K562 (cell line): ENCODE measurements around the gene ITPR3. TPM values are rescaled to one million over a fixed set of nuclear protein-coding genes. Genes with fewer than 3 reads are reported as not detected.

Experiments used
- GABPB1 ChIP-seq: sonication (generic); formaldehyde crosslinking; IDR thresholded peaks from 2 replicates; pipeline ENCODE4 v1.8.0; 2022; ENCODE audit warnings: mild to moderate bottlenecking, missing genetic modification reagents
- JUND ChIP-seq, 2 experiments: IDR thresholded peaks; 2 replicates in 1 of 2; 3 replicates in 1 of 2; pipeline ENCODE4 v1.6.1; 2011; ENCODE audit warnings: borderline replicate concordance in 2 of 2, low read depth in 2 of 2, low read length in 2 of 2, improper control_type of control experiment in 1 of 2, missing biosample characterization in 1 of 2, missing genetic modification characterization in 1 of 2, missing genetic modification reagents in 1 of 2
- MYC ChIP-seq, 2 experiments: fragments of 250-450 bp in 1 of 2; sonication (Bioruptor Pico) in 1 of 2; IDR thresholded peaks; 2 replicates each; pipeline versions ENCODE4 v1.5.1 to v1.6.1; 2012 to 2021; ENCODE audit warnings: low read depth in 2 of 2, borderline replicate concordance in 1 of 2, improper control_type of control experiment in 1 of 2, low read length in 1 of 2, mild to moderate bottlenecking in 1 of 2, moderate library complexity in 1 of 2
- RFX7 ChIP-seq: fragments of 250-450 bp; sonication (Bioruptor Pico); IDR thresholded peaks from 2 replicates; pipeline ENCODE4 v1.5.1; 2021; ENCODE audit warnings: mild to moderate bottlenecking
- RHOXF2B ChIP-seq: fragments of 250-450 bp; sonication (Bioruptor Pico); conservative IDR thresholded peaks from 2 replicates; pipeline ENCODE4 v1.5.1; 2021
- SAFB ChIP-seq: fragments of 200-400 bp; formaldehyde crosslinking; IDR thresholded peaks from 2 replicates; pipeline ENCODE4 v1.6.1; 2017; ENCODE audit warnings: low read depth, low read length, borderline replicate concordance
- ZBTB7A ChIP-seq: IDR thresholded peaks from 2 replicates; pipeline ENCODE4 v1.6.1; 2011; ENCODE audit warnings: low read depth, mild to moderate bottlenecking, low read length, moderate library complexity, borderline replicate concordance; ENCODE audit not compliant: control insufficient read depth
- ZNF146 ChIP-seq: IDR thresholded peaks from one replicate; pipeline ENCODE4 v1.6.1; 2018; ENCODE audit warnings: missing compliant biosample characterization; ENCODE audit not compliant: unreplicated experiment
- ZNF609 ChIP-seq: sonication (generic); formaldehyde crosslinking; IDR thresholded peaks from 2 replicates; pipeline ENCODE4 v1.8.1; 2023; ENCODE audit warnings: missing genetic modification reagents, mild to moderate bottlenecking, borderline replicate concordance
- ZNF785 ChIP-seq: fragments of 250-450 bp; sonication (Bioruptor Pico); IDR thresholded peaks from 2 replicates; pipeline ENCODE4 v1.4.0; 2020; ENCODE audit warnings: mild to moderate bottlenecking
- polyA plus RNA-seq, 8 experiments: library from polyadenylated mRNA; depleted of rRNA in 4 of 8; stranded (reverse) in 5 of 8; unstranded in 3 of 8; fragments of >200 nt; fragmentation: Nextera tagmentation in 2 of 8; fragmentation: Illumina TruSeq in 1 of 8; extraction: Ambion mirVana in 2 of 8; extraction: Trizol in 1 of 8; gene quantifications; 2 replicates each; pipeline versions ENCODE4 v1.2.1 to v1.2.3, GENCODE V29; 2011 to 2014; ENCODE audit warnings: inconsistent platforms in 1 of 8, missing spikeins in 1 of 8
- total RNA-seq, 7 experiments: library from RNA; depleted of rRNA in 6 of 7; stranded (reverse); fragments of >200 nt in 6 of 7; fragmentation: Illumina TruSeq in 2 of 7; extraction: Trizol in 2 of 7; gene quantifications; 2 replicates each; pipeline versions ENCODE4 v1.2.1 to v1.2.3, GENCODE V29; 2011 to 2021; ENCODE audit warnings: low replicate concordance in 1 of 7

The ITPR3 gene
- total and polyA plus RNA-seq, 9 of the 15 experiments (the other 6 are each of a cell fraction or from before 2014, with no cell fraction given), result 0.39 to 35.7 (median 13.2) TPM

- TF ChIP-seq ZNF785 (CRISPR knock-in tag) (no peak), JUND (IDR thresholded peaks at IDR 0.05; ENCODE audit: borderline replicate concordance, low read depth, low read length) (no peak), JUND (tag; IDR thresholded peaks at IDR 0.05; ENCODE audit: borderline replicate concordance, low read depth, low read length) (no peak), ZNF609 (CRISPR knock-in tag) (no peak), SAFB (no peak), ZBTB7A (peak; percentile 57; the same call in 1 of the 2 replicates), RHOXF2B (CRISPR knock-in tag) (no peak), MYC (IDR thresholded peaks at IDR 0.05; ENCODE audit: low read depth, low read length) (0 out of 2 replicates have a peak, but pooled peaks have one; percentile 13), MYC (CRISPR knock-in tag; IDR thresholded peaks at IDR 0.05; ENCODE audit: borderline replicate concordance, low read depth) (no peak), RFX7 (CRISPR knock-in tag) (no peak), ZNF146 (CRISPR knock-in tag) (no peak), GABPB1 (CRISPR knock-in tag) (no peak)
Observed at GRCh38 chr6:33632558-33633039, 11.5 kb downstream of the ITPR3 start (continued).
